Natural killer cell treated with Interleukin-12 subunit alpha and Interleukin-12 subunit beta and Interleukin-15 and Interleukin-18, amount 100 ng/mL, for 72 hours (primary cell): ENCODE results near the gene SIGLEC5. TPM values are rescaled to one million over a fixed set of nuclear protein-coding genes. Genes with fewer than 3 reads are reported as not detected.

Experiments used
- ATAC-seq, 2 donors: fragments of 150-1000 bp; cut with Tn5 transposase in 1 of 2; sonication (Bioruptor Pico), chemical (Tn5 transposase) in 1 of 2; 2 replicates each; pipeline ENCODE4 v1.10.0; 2021
- DNase-seq: peaks from one replicate; pipeline ENCODE4 v3.0.0; 2022; ENCODE audit warnings: low spot score
- H3K27ac Mint-ChIP-seq, 2 donors: 1 replicate in 1 of 2; 2 replicates in 1 of 2; pipeline ENCODE4 v1.8.0; 2022; ENCODE audit warnings: mixed read lengths in 2 of 2, mild to moderate bottlenecking in 1 of 2, moderate library complexity in 1 of 2
- H3K27me3 Mint-ChIP-seq, 2 donors: 1 replicate in 1 of 2; 2 replicates in 1 of 2; pipeline ENCODE4 v1.8.0; 2022; ENCODE audit warnings: mixed read lengths in 2 of 2
- H3K36me3 Mint-ChIP-seq: one replicate; pipeline ENCODE4 v1.8.0; 2022; ENCODE audit warnings: mixed read lengths
- H3K4me1 Mint-ChIP-seq, 2 donors: 1 replicate in 1 of 2; 2 replicates in 1 of 2; pipeline ENCODE4 v1.8.0; 2022; ENCODE audit warnings: low read depth in 2 of 2, mixed read lengths in 2 of 2, mild to moderate bottlenecking in 1 of 2
- H3K4me3 Mint-ChIP-seq: one replicate; pipeline ENCODE4 v1.8.0; 2022; ENCODE audit warnings: mixed read lengths
- H3K9me3 Mint-ChIP-seq: 2 replicates; pipeline ENCODE4 v1.8.0; 2022; ENCODE audit warnings: mixed read lengths
- total RNA-seq, 2 donors: library from RNA; stranded (reverse); gene quantifications; one replicate each; pipeline ENCODE4 v1.2.3, GENCODE V29; 2022

The SIGLEC5 gene
- total RNA-seq, 2 donors from 2014 or later, result 0.22 to 0.64 TPM

GRCh38 chr19:51567583-51567982 is 62.6 kb downstream of the SIGLEC5 start:
- peaks cover 19 to 23% of the 10 kb centered on the region in 2 donors for H3K4me1 Mint-ChIP-seq

GRCh38 chr19:51566489-51567100 is 63.6 kb downstream of the SIGLEC5 start:
- H3K4me3 Mint-ChIP-seq, result no peak overlapping the region
- ATAC-seq (no peak), DNase-seq (no peak)
- peaks cover 6% of the 10 kb centered on the region for H3K36me3 Mint-ChIP-seq
- H3K4me1 Mint-ChIP-seq, result peaks cover 10 to 13% of the 10 kb centered on the region in 2 donors
- peaks cover 6% of the 10 kb centered on the region for H3K9me3 Mint-ChIP-seq
- peaks cover 24 to 41% of the 10 kb centered on the region in 2 donors for H3K27me3 Mint-ChIP-seq
- H3K27ac Mint-ChIP-seq, result no peak overlapping the region

More at GRCh38 chr19:51567583-51567982, 62.6 kb downstream of the SIGLEC5 start:
- Mint-ChIP-seq H3K4me3 (no peak overlapping the region), H3K27me3 (peaks cover 21 to 36% of the 10 kb centered on the region in 2 donors), H3K36me3 (peaks cover 6% of the 10 kb centered on the region), H3K9me3 (peaks cover 7% of the 10 kb centered on the region), H3K27ac (no peak overlapping the region)
- ATAC-seq (no peak), DNase-seq (no peak)

- Mint-ChIP-seq H3K36me3 (no peaks in the 10 kb centered on the region), H3K9me3 (no peaks in the 10 kb centered on the region), H3K4me3 (no peak overlapping the region), H3K27me3 (peaks cover 28 to 51% of the 10 kb centered on the region in 2 donors), H3K4me1 (peaks cover 2 to 3% of the 10 kb centered on the region in 2 donors), H3K27ac (no peak overlapping the region)
- DNase-seq, result no peak
- no peak for ATAC-seq
Measured at GRCh38 chr19:51565583-51565982, 64.6 kb downstream of the SIGLEC5 start.

- DNase-seq (no peak), ATAC-seq (no peak)
- Mint-ChIP-seq H3K36me3 (no peaks in the 10 kb centered on the region), H3K27me3 (peaks cover 28 to 57% of the 10 kb centered on the region in 2 donors), H3K4me3 (no peak overlapping the region), H3K27ac (no peak overlapping the region), H3K9me3 (no peaks in the 10 kb centered on the region), H3K4me1 (no peaks in the 10 kb centered on the region)
Measured at GRCh38 chr19:51564791-51565190, 65.4 kb downstream of the SIGLEC5 start.

Other genes with a start within 250 kb of the SIGLEC5 start
- gene LIM2, start 242.4 kb downstream of the SIGLEC5 start, total RNA-seq, result 10 to 100 TPM in 1 of 2 donors, 1 to 10 TPM in 1; 2.1 to 12.6 TPM
- gene C19orf84, start 239.8 kb downstream of the SIGLEC5 start, total RNA-seq, result under 1 TPM; 0.78 to 0.98 TPM
- gene SIGLEC10, start 212.8 kb downstream of the SIGLEC5 start, total RNA-seq, result 1 to 10 TPM in 1 of 2 donors, under 1 TPM in 1; 0.28 to 1.5 TPM
- gene SIGLEC8, start 171.9 kb downstream of the SIGLEC5 start, total RNA-seq, result not detected
- not detected for gene CEACAM18, start 151.9 kb downstream of the SIGLEC5 start, total RNA-seq
- under 1 TPM in 1 of 2 donors, not detected in 1; 0.70 TPM for gene SIGLEC12, start 128.6 kb downstream of the SIGLEC5 start, total RNA-seq
- 1 to 10 TPM in 1 of 2 donors, not detected in 1; 1.0 TPM for gene SIGLEC6, start 98.7 kb downstream of the SIGLEC5 start, total RNA-seq
- 10 to 100 TPM in 1 of 2 donors, 1 to 10 TPM in 1; 9.9 to 13.2 TPM for gene ZNF175, start 59.1 kb downstream of the SIGLEC5 start, total RNA-seq
- not detected for gene SIGLEC14, start 16.4 kb upstream of the SIGLEC5 start, total RNA-seq
- gene SPACA6, start 62.9 kb upstream of the SIGLEC5 start, total RNA-seq, result 1 to 10 TPM; 2.7 to 3.0 TPM
- gene HAS1, start 93.6 kb upstream of the SIGLEC5 start, total RNA-seq, result not detected
- under 1 TPM in 1 of 2 donors, not detected in 1; 0.69 TPM for gene FPR1, start 121.5 kb upstream of the SIGLEC5 start, total RNA-seq
- gene FPR2, start 130.8 kb upstream of the SIGLEC5 start, total RNA-seq, result under 1 TPM; 0.31 to 0.56 TPM
- gene FPR3, start 164.8 kb upstream of the SIGLEC5 start, total RNA-seq, result not detected